Measurements from ENCODE around the gene AIMP1.

AIMP1 gene

DNA sequence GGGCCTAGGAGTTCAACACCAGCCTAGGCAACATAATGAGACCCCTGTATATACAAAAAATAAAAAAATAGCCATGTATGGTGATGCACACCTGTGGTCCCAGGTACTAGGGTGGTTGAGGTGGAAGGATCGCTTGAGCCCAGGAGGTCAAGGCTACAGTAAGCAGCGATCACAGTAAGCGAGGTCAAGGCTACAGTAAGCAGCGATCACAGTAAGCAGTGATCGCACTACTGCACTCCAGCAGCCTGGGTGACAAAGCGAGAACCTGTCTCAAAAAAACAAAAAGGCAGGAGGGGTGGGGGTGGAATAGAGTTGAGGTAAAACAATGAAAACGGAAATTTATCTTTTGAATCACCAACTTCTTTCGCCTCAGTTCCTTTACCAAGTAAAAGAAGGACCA is 29.7 kb upstream of the AIMP1 start:
- TF ChIP-seq, protein P1, sequence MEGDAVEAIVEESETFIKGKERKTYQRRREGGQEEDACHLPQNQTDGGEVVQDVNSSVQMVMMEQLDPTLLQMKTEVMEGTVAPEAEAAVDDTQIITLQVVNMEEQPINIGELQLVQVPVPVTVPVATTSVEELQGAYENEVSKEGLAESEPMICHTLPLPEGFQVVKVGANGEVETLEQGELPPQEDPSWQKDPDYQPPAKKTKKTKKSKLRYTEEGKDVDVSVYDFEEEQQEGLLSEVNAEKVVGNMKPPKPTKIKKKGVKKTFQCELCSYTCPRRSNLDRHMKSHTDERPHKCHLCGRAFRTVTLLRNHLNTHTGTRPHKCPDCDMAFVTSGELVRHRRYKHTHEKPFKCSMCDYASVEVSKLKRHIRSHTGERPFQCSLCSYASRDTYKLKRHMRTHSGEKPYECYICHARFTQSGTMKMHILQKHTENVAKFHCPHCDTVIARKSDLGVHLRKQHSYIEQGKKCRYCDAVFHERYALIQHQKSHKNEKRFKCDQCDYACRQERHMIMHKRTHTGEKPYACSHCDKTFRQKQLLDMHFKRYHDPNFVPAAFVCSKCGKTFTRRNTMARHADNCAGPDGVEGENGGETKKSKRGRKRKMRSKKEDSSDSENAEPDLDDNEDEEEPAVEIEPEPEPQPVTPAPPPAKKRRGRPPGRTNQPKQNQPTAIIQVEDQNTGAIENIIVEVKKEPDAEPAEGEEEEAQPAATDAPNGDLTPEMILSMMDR (IDR thresholded peaks at IDR 0.05), result no peak

DNA sequence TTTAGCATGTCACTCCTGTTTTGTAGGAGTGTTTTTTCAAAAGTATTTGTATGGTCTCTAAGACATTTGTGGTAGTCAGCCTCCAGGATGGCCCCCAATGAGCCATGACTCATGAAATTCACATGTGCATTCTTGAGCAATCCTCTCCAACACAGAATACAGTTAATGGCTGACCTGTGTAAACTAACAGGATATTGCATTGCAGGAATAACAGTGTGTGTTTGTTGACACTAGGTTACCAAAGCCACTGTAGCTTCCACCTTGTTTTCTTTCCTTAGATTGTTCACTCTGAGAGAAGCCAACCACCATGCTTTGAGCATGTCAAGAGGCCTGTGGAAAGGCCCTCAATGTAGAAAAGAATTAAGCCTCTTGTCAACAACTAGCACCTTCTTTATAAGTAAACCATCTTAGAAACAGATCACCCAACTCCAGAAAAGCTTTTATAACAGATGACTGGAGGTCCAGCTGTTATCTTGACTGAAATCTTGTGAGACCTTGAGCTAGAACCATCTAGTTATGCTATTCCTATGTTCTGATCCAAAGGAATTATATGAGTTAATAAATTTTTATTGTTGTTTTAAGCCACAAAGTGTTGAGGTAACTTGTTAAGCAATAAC is 28.9 kb upstream of the AIMP1 start:
- TF ChIP-seq, protein P1 (IDR thresholded peaks at IDR 0.05), result no peak

DNA sequence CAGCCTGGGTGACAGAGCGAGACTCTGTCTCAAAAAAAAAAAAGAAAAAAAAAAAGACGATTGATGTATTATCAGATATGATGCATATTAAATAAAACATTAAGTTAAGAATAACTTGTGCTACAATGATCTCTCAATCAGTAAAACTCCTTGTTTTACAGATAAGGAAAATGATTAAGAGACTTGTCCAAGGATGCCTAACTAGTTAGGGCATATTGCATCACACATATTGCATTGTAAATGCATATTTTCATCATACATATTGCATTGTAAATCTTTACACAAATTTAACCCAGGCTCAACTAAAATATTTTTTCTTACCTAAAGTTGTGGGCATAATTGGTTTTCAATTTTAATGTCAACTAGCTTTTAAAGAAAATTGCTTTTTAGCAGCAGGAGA is 26.6 kb upstream of the AIMP1 start:
- TF ChIP-seq, protein P1 (IDR thresholded peaks at IDR 0.05), result no peak

DNA sequence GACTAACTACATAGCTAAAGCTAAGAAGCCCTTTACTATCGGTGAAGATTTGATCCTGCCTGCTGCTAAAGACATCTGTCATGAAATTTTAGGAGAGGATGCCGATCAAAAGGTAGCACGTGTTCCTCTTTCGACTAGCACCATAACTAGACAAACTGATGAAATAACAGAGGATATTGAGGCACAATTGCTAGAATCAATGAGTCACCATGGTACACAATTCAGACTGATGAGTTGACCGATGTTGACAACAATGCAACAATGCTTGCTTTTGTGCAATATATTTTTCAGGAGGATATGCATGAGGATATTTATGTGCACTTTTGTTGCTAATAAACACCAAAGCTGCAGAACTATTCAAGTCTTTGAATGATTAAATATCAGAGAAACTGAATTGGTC is 24.7 kb upstream of the AIMP1 start:
- TF ChIP-seq, protein P1 (IDR thresholded peaks at IDR 0.05), result no peak

DNA sequence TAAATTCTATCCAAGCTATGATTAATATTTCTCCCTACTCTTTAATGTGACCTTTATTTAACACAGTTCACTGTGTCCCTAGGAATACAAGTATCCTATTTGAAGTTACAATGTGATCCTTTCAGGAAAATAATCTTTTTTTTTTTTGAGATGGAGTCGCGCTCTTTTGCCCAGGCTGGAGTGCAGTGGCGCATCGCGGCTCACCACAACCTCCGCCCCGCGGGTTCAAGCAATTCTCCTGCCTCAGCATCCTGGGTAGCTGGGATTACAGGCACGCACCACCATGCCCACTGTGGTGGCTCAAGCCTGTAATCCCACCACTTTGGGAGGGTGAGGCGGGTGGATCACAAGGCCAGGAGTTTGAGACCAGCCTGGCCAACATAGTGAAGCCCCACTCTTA is 22.3 kb upstream of the AIMP1 start:
- TF ChIP-seq, protein P1 (IDR thresholded peaks at IDR 0.05), result no peak

DNA sequence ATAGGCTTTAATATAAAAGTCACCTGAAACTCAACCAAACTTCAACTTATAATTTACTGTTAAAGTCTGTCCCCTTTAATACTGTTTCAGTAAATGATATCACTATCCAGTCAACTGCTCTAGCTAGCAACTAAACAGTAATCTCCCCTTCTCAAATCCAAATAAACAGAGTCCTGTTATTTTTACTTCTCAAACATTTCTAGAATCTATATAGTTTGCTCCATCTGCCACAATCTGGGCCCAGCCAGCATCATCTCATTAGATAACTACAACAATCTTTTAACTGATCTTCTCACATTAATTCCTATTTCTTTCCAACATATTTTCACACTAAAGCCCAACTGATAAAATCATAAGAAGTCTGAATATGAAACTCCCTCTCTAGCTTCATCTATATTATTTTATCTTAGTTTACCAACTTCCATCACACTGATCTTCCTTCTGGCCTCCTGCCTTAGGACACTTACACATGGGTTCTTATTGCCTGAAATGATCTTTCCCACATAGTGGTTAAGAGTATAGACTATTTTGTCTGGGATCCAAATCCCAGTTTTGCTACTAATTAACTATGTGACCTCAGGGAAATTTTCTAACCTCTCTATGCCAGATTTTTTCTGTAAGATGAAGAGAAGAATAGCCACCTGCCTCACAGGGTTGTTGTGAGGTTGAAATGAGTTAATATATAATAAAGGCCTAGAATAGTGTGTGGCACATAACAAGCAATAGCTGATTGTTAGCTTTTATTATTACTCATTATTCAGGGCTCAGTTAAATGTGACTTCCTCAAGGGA is 18.9 kb upstream of the AIMP1 start:
- TF ChIP-seq, protein P1 (IDR thresholded peaks at IDR 0.05), result no peak

DNA sequence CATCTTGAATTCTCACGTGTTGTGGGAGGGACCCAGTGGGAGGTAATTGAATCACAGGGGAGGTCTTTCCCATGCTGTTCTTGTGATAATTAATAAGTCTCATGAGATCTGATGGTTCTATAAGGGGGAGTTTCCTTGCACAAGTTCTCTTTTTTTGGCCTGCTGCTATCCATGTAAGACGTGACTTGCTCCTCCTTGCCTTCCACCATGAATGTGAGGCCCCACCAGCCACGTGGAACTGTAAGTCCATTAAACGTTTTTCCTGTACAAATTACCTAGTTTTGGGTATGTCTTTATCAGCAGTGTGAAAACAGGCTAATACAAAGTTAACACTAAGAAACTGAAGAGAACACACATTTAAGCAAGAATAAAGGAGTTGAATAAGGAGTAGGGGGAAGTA is 16.4 kb upstream of the AIMP1 start:
- TF ChIP-seq, protein P1 (IDR thresholded peaks at IDR 0.05), result no peak

Measured in LNCAP (cell line).